WTC11 (cell line): ENCODE results near the gene PER1. TPM values are rescaled to one million over a fixed set of nuclear protein-coding genes. Genes with fewer than 3 reads are reported as not detected.
"Not testable (repeated sequence)": the region's sequence is repeated elsewhere in the genome, so short reads cannot be mapped to it uniquely, and the experiment has no call there.

Source experiments
- ATAC-seq: fragments of 200-7000 bp; cut with Tn5 transposase; 2 replicates; pipeline ENCODE4 v1.10.0; 2021; ENCODE audit warnings: mild to moderate bottlenecking, moderate library complexity
- CTCF ChIA-PET: fragments of 300-600 bp; sonication (Branson Sonifier 250); formaldehyde crosslinking; loops from one replicate; lab custom pipeline; 2021; ENCODE audit warnings: antibody characterized with exemption; lab: Charles Lee
- POLR2A ChIA-PET: fragments of 350-600 bp; sonication (Branson Sonifier 250); formaldehyde crosslinking; loops from one replicate; lab custom pipeline; 2021; ENCODE audit warnings: antibody characterized with exemption; lab: Charles Lee
- DNase-seq: peaks from one replicate; pipeline ENCODE4 v3.0.0; 2021; ENCODE audit warnings: low spot score
- H3K27ac Mint-ChIP-seq: 2 replicates; pipeline ENCODE4 v1.8.0; 2021; ENCODE audit warnings: mixed read lengths
- H3K27me3 Mint-ChIP-seq: 2 replicates; pipeline ENCODE4 v1.8.0; 2021; ENCODE audit warnings: low read depth, mild to moderate bottlenecking, moderate library complexity, mixed read lengths
- H3K36me3 Mint-ChIP-seq: 2 replicates; pipeline ENCODE4 v1.8.0; 2021; ENCODE audit warnings: mixed read lengths
- H3K4me1 Mint-ChIP-seq: 2 replicates; pipeline ENCODE4 v1.8.0; 2022; ENCODE audit warnings: mixed read lengths
- H3K4me3 Mint-ChIP-seq: 2 replicates; pipeline ENCODE4 v1.8.0; 2021; ENCODE audit warnings: mild to moderate bottlenecking, moderate library complexity, mixed read lengths
- H3K9me3 Mint-ChIP-seq: 2 replicates; pipeline ENCODE4 v1.8.0; 2021; ENCODE audit warnings: mixed read lengths
- CREB1 ChIP-seq: sonication (generic); formaldehyde crosslinking; IDR thresholded peaks from 2 replicates; pipeline ENCODE4 v1.8.0; 2023; ENCODE audit warnings: mild to moderate bottlenecking, missing genetic modification reagents
- CREM ChIP-seq: sonication (generic); formaldehyde crosslinking; IDR thresholded peaks from 2 replicates; pipeline ENCODE4 v1.8.1; 2022; ENCODE audit warnings: mild to moderate bottlenecking, missing genetic modification reagents, moderate library complexity
- ESRRA ChIP-seq: sonication (generic); formaldehyde crosslinking; IDR thresholded peaks from 2 replicates; pipeline ENCODE4 v1.8.1; 2022; ENCODE audit warnings: mild to moderate bottlenecking, missing genetic modification reagents, borderline replicate concordance
- IRF2 ChIP-seq: sonication (generic); formaldehyde crosslinking; IDR thresholded peaks from 2 replicates; pipeline ENCODE4 v1.8.0; 2022; ENCODE audit warnings: low read depth, missing genetic modification reagents, borderline replicate concordance
- NFATC4 ChIP-seq: fragments of 250-450 bp; sonication (Bioruptor Pico); IDR thresholded peaks from 2 replicates; pipeline ENCODE4 v1.9.0; 2021; ENCODE audit warnings: mild to moderate bottlenecking
- SMAD4 ChIP-seq: sonication (generic); formaldehyde crosslinking; IDR thresholded peaks from 2 replicates; pipeline ENCODE4 v1.8.0; 2022; ENCODE audit warnings: mild to moderate bottlenecking, missing genetic modification reagents
- SOX15 ChIP-seq: fragments of 250-450 bp; sonication (Bioruptor Pico); IDR thresholded peaks from 2 replicates; pipeline ENCODE4 v1.9.0; 2021; ENCODE audit warnings: mild to moderate bottlenecking
- total RNA-seq: library from RNA; stranded (reverse); gene quantifications from 3 replicates; pipeline ENCODE4 v1.2.3, GENCODE V29; 2021
- TF ChIP-seq, protein P1 (sequence below): sonication (generic); formaldehyde crosslinking; IDR thresholded peaks from 2 replicates; pipeline ENCODE4 v1.8.1; 2023; ENCODE audit warnings: mild to moderate bottlenecking, missing genetic modification reagents
- TF ChIP-seq, protein P2 (sequence below): fragments of 200-600 bp; IDR thresholded peaks from 2 replicates; pipeline ENCODE4 v1.8.0; 2022; ENCODE audit warnings: antibody characterized with exemption
- TF ChIP-seq, protein P3 (sequence below): fragments of 250-450 bp; sonication (Bioruptor Pico); IDR thresholded peaks from 2 replicates; pipeline ENCODE4 v1.9.0; 2021; ENCODE audit warnings: mild to moderate bottlenecking
- TF ChIP-seq, protein P4 (sequence below): sonication (generic); formaldehyde crosslinking; IDR thresholded peaks from 2 replicates; pipeline ENCODE4 v1.8.1; 2022; ENCODE audit warnings: missing genetic modification reagents, borderline replicate concordance

PER1 gene
- total RNA-seq, 1 experiment from 2014 or later, result 46.9 TPM

DNA sequence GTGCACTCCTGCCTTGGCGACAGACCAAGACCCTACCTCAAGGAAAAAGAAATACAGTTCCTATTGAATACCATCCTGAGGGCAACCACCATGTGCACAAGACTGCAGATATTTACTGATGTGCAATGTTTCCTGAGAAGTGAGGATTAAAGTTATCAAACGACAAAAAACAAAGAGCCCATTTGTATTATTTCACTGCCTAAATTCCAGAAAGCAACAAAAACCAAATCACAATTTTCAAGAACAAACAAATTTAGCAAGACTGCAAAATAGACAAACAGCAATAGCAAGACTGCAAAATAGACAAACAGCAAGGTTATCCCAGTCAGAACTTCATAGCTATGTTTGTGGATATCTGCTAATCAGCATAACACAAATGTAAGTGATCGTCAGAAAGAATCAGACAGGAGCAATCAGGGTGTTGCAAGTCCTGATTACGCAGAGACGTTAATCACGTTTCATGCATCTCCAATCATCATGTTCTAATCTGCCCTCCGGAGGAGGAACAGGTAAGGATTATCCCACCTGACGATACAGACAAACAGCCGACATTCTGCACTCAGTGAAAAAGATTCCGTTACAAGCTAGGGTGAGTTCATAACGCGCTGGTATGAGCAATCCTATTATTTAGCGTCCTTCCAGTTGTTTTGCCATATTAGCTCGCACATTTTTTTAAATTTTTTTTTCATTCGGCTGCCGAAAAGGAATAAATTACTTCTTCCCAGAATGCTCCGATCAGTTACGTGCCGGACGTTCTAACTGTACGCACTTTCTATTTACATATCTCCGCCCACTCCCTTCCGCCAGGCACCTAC lies 21.1 kb upstream of the PER1 start (continued):
- TF ChIP-seq, protein P1, sequence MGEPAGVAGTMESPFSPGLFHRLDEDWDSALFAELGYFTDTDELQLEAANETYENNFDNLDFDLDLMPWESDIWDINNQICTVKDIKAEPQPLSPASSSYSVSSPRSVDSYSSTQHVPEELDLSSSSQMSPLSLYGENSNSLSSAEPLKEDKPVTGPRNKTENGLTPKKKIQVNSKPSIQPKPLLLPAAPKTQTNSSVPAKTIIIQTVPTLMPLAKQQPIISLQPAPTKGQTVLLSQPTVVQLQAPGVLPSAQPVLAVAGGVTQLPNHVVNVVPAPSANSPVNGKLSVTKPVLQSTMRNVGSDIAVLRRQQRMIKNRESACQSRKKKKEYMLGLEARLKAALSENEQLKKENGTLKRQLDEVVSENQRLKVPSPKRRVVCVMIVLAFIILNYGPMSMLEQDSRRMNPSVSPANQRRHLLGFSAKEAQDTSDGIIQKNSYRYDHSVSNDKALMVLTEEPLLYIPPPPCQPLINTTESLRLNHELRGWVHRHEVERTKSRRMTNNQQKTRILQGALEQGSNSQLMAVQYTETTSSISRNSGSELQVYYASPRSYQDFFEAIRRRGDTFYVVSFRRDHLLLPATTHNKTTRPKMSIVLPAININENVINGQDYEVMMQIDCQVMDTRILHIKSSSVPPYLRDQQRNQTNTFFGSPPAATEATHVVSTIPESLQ (CRISPR knock-in tag), result no peak
- TF ChIP-seq NFATC4 (CRISPR knock-in tag), result peak; percentile 99
- TF ChIP-seq CREB1, result peak; percentile 83
- TF ChIP-seq IRF2 (CRISPR knock-in tag), result peak; percentile 57; the same call in 1 of the 2 replicates
- TF ChIP-seq SMAD4 (CRISPR knock-in tag), result peak; percentile 95
- TF ChIP-seq, protein P2, sequence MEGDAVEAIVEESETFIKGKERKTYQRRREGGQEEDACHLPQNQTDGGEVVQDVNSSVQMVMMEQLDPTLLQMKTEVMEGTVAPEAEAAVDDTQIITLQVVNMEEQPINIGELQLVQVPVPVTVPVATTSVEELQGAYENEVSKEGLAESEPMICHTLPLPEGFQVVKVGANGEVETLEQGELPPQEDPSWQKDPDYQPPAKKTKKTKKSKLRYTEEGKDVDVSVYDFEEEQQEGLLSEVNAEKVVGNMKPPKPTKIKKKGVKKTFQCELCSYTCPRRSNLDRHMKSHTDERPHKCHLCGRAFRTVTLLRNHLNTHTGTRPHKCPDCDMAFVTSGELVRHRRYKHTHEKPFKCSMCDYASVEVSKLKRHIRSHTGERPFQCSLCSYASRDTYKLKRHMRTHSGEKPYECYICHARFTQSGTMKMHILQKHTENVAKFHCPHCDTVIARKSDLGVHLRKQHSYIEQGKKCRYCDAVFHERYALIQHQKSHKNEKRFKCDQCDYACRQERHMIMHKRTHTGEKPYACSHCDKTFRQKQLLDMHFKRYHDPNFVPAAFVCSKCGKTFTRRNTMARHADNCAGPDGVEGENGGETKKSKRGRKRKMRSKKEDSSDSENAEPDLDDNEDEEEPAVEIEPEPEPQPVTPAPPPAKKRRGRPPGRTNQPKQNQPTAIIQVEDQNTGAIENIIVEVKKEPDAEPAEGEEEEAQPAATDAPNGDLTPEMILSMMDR, result no peak

DNA sequence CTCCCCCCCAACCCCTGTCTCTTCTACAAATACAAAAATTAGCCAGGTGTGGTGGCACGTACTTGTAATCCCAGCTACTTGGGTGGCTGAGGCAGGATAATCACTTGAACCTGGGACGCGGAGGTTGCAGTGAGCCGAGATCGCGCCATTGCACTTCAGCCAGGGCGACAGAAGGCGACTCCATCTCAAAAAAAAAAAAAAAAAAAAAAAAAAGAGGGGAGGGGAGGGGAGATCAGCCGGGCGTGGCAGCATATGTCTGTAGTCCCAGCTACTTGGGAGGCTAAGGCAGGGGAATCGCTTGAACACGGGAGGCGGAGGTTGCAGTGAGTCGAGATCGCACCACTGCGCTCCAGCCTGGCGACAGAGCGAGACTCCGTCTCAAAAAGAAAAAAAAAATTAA lies 18.0 kb upstream of the PER1 start:
- H3K4me3 Mint-ChIP-seq, DNase-seq, ATAC-seq, H3K36me3 Mint-ChIP-seq, H3K27ac Mint-ChIP-seq, H3K27me3 Mint-ChIP-seq, H3K9me3 Mint-ChIP-seq, POLR2A ChIA-PET: not testable (repeated sequence)
- peaks cover 21% of the 10 kb centered on the region for H3K4me1 Mint-ChIP-seq
- CTCF ChIA-PET, result interaction anchor here (0.8 kb wide), 1 partner anchor 13 kb away, joined by 5 read pairs; no protein-coding TSS in a partner anchor

DNA sequence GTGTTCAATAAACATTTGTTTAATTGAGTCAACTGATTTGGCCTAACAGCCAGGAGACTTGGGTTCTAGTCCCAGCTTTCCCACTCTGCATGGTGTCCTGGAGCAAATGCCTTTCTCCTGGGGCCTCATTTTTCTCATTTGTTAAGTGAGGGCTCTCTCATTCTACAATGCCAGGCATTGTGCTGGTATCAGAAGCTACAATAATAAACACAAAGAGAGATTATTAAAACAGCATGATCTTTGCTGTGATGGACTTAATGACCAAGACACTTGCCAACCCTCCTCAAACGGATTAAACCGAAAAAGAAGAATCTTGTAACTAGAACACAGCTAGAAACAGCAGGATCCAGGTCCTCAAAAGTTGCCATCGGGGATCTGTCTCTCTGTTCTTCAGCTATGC lies 15.3 kb upstream of the PER1 start:
- DNase-seq (no peak), ATAC-seq (no peak)
- Mint-ChIP-seq H3K27ac (no peak overlapping the region), H3K4me3 (no peak overlapping the region), H3K36me3 (no peaks in the 10 kb centered on the region), H3K27me3 (no peaks in the 10 kb centered on the region), H3K9me3 (no peaks in the 10 kb centered on the region), H3K4me1 (peaks cover 24% of the 10 kb centered on the region)
- ChIA-PET CTCF (interaction anchor here (0.8 to 1.5 kb wide), 5 partner anchors 9 to 107 kb away, joined by 3 to 5 read pairs (median 4); no protein-coding TSS in a partner anchor), POLR2A (interaction anchor here (1.3 to 1.4 kb wide), 2 partner anchors 13 to 25 kb away, joined by 4 to 5 read pairs; no protein-coding TSS in a partner anchor)
- TF ChIP-seq, protein P3, sequence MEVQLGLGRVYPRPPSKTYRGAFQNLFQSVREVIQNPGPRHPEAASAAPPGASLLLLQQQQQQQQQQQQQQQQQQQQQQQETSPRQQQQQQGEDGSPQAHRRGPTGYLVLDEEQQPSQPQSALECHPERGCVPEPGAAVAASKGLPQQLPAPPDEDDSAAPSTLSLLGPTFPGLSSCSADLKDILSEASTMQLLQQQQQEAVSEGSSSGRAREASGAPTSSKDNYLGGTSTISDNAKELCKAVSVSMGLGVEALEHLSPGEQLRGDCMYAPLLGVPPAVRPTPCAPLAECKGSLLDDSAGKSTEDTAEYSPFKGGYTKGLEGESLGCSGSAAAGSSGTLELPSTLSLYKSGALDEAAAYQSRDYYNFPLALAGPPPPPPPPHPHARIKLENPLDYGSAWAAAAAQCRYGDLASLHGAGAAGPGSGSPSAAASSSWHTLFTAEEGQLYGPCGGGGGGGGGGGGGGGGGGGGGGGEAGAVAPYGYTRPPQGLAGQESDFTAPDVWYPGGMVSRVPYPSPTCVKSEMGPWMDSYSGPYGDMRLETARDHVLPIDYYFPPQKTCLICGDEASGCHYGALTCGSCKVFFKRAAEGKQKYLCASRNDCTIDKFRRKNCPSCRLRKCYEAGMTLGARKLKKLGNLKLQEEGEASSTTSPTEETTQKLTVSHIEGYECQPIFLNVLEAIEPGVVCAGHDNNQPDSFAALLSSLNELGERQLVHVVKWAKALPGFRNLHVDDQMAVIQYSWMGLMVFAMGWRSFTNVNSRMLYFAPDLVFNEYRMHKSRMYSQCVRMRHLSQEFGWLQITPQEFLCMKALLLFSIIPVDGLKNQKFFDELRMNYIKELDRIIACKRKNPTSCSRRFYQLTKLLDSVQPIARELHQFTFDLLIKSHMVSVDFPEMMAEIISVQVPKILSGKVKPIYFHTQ, result no peak
- TF ChIP-seq, protein P4, sequence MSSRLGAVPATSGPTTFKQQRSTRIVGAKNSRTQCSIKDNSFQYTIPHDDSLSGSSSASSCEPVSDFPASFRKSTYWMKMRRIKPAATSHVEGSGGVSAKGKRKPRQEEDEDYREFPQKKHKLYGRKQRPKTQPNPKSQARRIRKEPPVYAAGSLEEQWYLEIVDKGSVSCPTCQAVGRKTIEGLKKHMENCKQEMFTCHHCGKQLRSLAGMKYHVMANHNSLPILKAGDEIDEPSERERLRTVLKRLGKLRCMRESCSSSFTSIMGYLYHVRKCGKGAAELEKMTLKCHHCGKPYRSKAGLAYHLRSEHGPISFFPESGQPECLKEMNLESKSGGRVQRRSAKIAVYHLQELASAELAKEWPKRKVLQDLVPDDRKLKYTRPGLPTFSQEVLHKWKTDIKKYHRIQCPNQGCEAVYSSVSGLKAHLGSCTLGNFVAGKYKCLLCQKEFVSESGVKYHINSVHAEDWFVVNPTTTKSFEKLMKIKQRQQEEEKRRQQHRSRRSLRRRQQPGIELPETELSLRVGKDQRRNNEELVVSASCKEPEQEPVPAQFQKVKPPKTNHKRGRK (CRISPR knock-in tag), result no peak
- TF ChIP-seq ESRRA (CRISPR knock-in tag) (no peak), SOX15 (CRISPR knock-in tag) (no peak), CREM (no peak)
- TF ChIP-seq, protein P1 (CRISPR knock-in tag), result no peak
